ENCODE measurements around the gene RER1. TPM values are rescaled to one million over a fixed set of nuclear protein-coding genes. Genes with fewer than 3 reads are reported as not detected.

Gene RER1
- total RNA-seq, 1 experiment from 2014 or later: 79.8 TPM

GRCh38 chr1:2441746-2442145 is 50.1 kb downstream of the RER1 start:
- no peaks in the 10 kb centered on the region for H3K4me1 Mint-ChIP-seq
- H3K36me3 Mint-ChIP-seq: no peaks in the 10 kb centered on the region
- ChIA-PET POLR2A (no interaction called here), CTCF (no interaction called here)
- H3K4me3 Mint-ChIP-seq: no peak overlapping the region
- H3K9me3 Mint-ChIP-seq: no peaks in the 10 kb centered on the region
- TF ChIP-seq ETV6 (CRISPR knock-in tag; IDR thresholded peaks at IDR 0.05): no peak
- no peak for TF ChIP-seq GRHL2 (CRISPR knock-in tag; IDR thresholded peaks at IDR 0.05; ENCODE audit: insufficient replicate concordance, severe bottlenecking)
- no peak for TF ChIP-seq ZSCAN18 (CRISPR knock-in tag; IDR thresholded peaks at IDR 0.05)
- TF ChIP-seq USF1 (CRISPR knock-in tag; IDR thresholded peaks at IDR 0.05): no peak
- no peak for TF ChIP-seq TEAD1 (CRISPR knock-in tag; IDR thresholded peaks at IDR 0.05)
- TF ChIP-seq GABPB1 (CRISPR knock-in tag; IDR thresholded peaks at IDR 0.05): no peak
- TF ChIP-seq JAZF1 (CRISPR knock-in tag; IDR thresholded peaks at IDR 0.05): no peak
- ATAC-seq (no peak), DNase-seq (ENCODE audit: low spot score) (no peak)
- no peak overlapping the region for H3K27ac Mint-ChIP-seq
- H3K27me3 Mint-ChIP-seq (ENCODE audit: low read depth): peaks cover 29% of the 10 kb centered on the region

- H3K36me3 Mint-ChIP-seq: no peaks in the 10 kb centered on the region
- H3K27me3 Mint-ChIP-seq (ENCODE audit: low read depth): peaks cover 29% of the 10 kb centered on the region
- TF ChIP-seq ZNF416 (CRISPR knock-in tag; IDR thresholded peaks at IDR 0.05) (no peak), AR (CRISPR knock-in tag; IDR thresholded peaks at IDR 0.05) (no peak), HMGA2 (CRISPR knock-in tag; IDR thresholded peaks at IDR 0.05) (no peak), ZSCAN18 (CRISPR knock-in tag; IDR thresholded peaks at IDR 0.05) (no peak), ZNF138 (CRISPR knock-in tag; conservative IDR thresholded peaks at IDR 0.05) (no peak), ZBTB43 (CRISPR knock-in tag; IDR thresholded peaks at IDR 0.05) (no peak), ATF3 (CRISPR knock-in tag; conservative IDR thresholded peaks at IDR 0.05) (no peak), USF1 (CRISPR knock-in tag; IDR thresholded peaks at IDR 0.05) (no peak), PRDM15 (CRISPR knock-in tag; IDR thresholded peaks at IDR 0.05) (no peak), CTCF (IDR thresholded peaks at IDR 0.05) (no peak), E2F5 (CRISPR knock-in tag; IDR thresholded peaks at IDR 0.05) (no peak), NR3C1 (CRISPR knock-in tag; conservative IDR thresholded peaks at IDR 0.05; ENCODE audit: low read depth) (no peak), GRHL2 (CRISPR knock-in tag; IDR thresholded peaks at IDR 0.05; ENCODE audit: insufficient replicate concordance, severe bottlenecking) (no peak)
- ChIA-PET CTCF (interaction anchor here (1.5 to 1.8 kb wide), 2 partner anchors 105 to 119 kb away, joined by 6 to 9 read pairs; no protein-coding TSS in a partner anchor), POLR2A (interaction anchor here (0.5 kb wide), 1 partner anchor 59 kb away, joined by 3 read pairs; no protein-coding TSS in a partner anchor)
- no peaks in the 10 kb centered on the region for H3K4me1 Mint-ChIP-seq
- DNase-seq (ENCODE audit: low spot score): no peak
- no peak overlapping the region for H3K27ac Mint-ChIP-seq
- H3K4me3 Mint-ChIP-seq: 0 out of 2 replicates have a peak overlapping the region, but pooled peaks have one; percentile 27
- ATAC-seq: no peak
- no peaks in the 10 kb centered on the region for H3K9me3 Mint-ChIP-seq
These were observed 51.0 kb downstream of the RER1 start for GRCh38 chr1:2442661-2443060.

Data from WTC11 (cell line).